Natural killer cell (primary cell): ENCODE data around the gene CYSRT1. TPM values are rescaled to one million over a fixed set of nuclear protein-coding genes. Genes with fewer than 3 reads are reported as not detected.

Experiments used
- ATAC-seq, 3 donors: fragments of 150-1000 bp in 2 of 3; fragments of 200-7000 bp in 1 of 3; cut with Tn5 transposase; 1 replicate in 1 of 3; 2 replicates in 2 of 3; pipeline ENCODE4 v1.10.0; 2021; ENCODE audit warnings: mild to moderate bottlenecking in 2 of 3, moderate library complexity in 2 of 3
- DNase-seq, 2 donors: peaks; one replicate each; pipeline versions ENCODE4 v3.0.0 to v3.0.0-alpha.2; 2013 to 2021; ENCODE audit warnings: mixed read lengths in 1 of 2
- H3K27ac ChIP-seq: one replicate; pipeline ENCODE4 v1.5.1; 2013; ENCODE audit warnings: mild to moderate bottlenecking, low read length
- H3K27me3 ChIP-seq: one replicate; pipeline ENCODE4 v1.6.1; 2013; ENCODE audit warnings: low read length; ENCODE audit not compliant: control insufficient read depth, insufficient read depth
- H3K36me3 ChIP-seq: one replicate; pipeline ENCODE4 v1.6.1; 2013; ENCODE audit warnings: low read length; ENCODE audit not compliant: control insufficient read depth, insufficient read depth
- H3K4me1 ChIP-seq: one replicate; pipeline ENCODE4 v1.6.1; 2013; ENCODE audit warnings: low read length; ENCODE audit not compliant: control insufficient read depth, insufficient read depth
- H3K4me3 ChIP-seq: one replicate; pipeline ENCODE4 v1.5.1; 2013; ENCODE audit warnings: low read length
- H3K9me3 ChIP-seq: one replicate; pipeline ENCODE4 v1.6.1; 2013; ENCODE audit warnings: low read length; ENCODE audit not compliant: control insufficient read depth, insufficient read depth
- H3K27ac Mint-ChIP-seq, 2 donors: one replicate each; pipeline ENCODE4 v1.8.0; 2022; ENCODE audit warnings: mild to moderate bottlenecking in 2 of 2, mixed read lengths in 2 of 2, moderate library complexity in 1 of 2
- H3K27me3 Mint-ChIP-seq, 2 donors: one replicate each; pipeline ENCODE4 v1.8.0; 2022; ENCODE audit warnings: low read depth in 2 of 2, mixed read lengths in 2 of 2
- H3K36me3 Mint-ChIP-seq: one replicate; pipeline ENCODE4 v1.8.0; 2022; ENCODE audit warnings: mixed read lengths
- H3K4me1 Mint-ChIP-seq, 2 donors: one replicate each; pipeline ENCODE4 v1.8.0; 2022; ENCODE audit warnings: mixed read lengths in 2 of 2
- H3K4me3 Mint-ChIP-seq: one replicate; pipeline ENCODE4 v1.8.0; 2022; ENCODE audit warnings: mild to moderate bottlenecking, moderate library complexity, mixed read lengths
- H3K9me3 Mint-ChIP-seq, 2 donors: one replicate each; pipeline ENCODE4 v1.8.0; 2022; ENCODE audit warnings: mixed read lengths in 2 of 2
- WGBS: methylation state at CpG from one replicate; pipeline ENCODE4 v1.1.7; 2013; ENCODE audit warnings: missing lambda C conversion rate; ENCODE audit not compliant: insufficient coverage; 5-methylcytosine and 5-hydroxymethylcytosine counted together
- intact Hi-C: fragments of 100-400 bp; cut with micrococcal nuclease; formaldehyde crosslinking; loops from one replicate; pipeline ENCODE4 v1.14.2; 2022
- total RNA-seq, 4 donors: library from RNA; stranded (reverse); fragments of 120-200 nt in 1 of 4; gene quantifications; one replicate each; pipeline versions ENCODE4 v1.2.3 to v1.2.4, GENCODE V29; 2013 to 2022
- TF ChIP-seq, protein P1 (sequence below): fragments of 200-600 bp; IDR thresholded peaks from one replicate; pipeline ENCODE4 v1.8.0; 2022; ENCODE audit warnings: antibody characterized with exemption

The CYSRT1 gene
- total RNA-seq, 3 donors from 2014 or later (not counting 1 experiment from before 2014, with no cell fraction given), result 0.38 TPM; not detected in 2

- Mint-ChIP-seq H3K27ac (no peak overlapping the region), H3K4me1 (peaks cover 5 to 9% of the 10 kb centered on the region in 2 donors), H3K27me3 (no peaks in the 10 kb centered on the region), H3K9me3 (no peaks in the 10 kb centered on the region), H3K4me3 (no peak overlapping the region), H3K36me3 (no peaks in the 10 kb centered on the region)
- ATAC-seq, result no peak
- TF ChIP-seq, protein P1, sequence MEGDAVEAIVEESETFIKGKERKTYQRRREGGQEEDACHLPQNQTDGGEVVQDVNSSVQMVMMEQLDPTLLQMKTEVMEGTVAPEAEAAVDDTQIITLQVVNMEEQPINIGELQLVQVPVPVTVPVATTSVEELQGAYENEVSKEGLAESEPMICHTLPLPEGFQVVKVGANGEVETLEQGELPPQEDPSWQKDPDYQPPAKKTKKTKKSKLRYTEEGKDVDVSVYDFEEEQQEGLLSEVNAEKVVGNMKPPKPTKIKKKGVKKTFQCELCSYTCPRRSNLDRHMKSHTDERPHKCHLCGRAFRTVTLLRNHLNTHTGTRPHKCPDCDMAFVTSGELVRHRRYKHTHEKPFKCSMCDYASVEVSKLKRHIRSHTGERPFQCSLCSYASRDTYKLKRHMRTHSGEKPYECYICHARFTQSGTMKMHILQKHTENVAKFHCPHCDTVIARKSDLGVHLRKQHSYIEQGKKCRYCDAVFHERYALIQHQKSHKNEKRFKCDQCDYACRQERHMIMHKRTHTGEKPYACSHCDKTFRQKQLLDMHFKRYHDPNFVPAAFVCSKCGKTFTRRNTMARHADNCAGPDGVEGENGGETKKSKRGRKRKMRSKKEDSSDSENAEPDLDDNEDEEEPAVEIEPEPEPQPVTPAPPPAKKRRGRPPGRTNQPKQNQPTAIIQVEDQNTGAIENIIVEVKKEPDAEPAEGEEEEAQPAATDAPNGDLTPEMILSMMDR, result no peak
- intact Hi-C loops, result no loop called here
- Histone ChIP-seq H3K36me3 (peaks cover 9% of the 10 kb centered on the region), H3K27me3 (no peaks in the 10 kb centered on the region), H3K9me3 (no peaks in the 10 kb centered on the region), H3K4me1 (peaks cover 2% of the 10 kb centered on the region), H3K27ac (no peak overlapping the region), H3K4me3 (no peak overlapping the region)
- 95% methylated on average over 6 of the region's 6 CpGs for WGBS
- no peak for DNase-seq
These were observed 22.9 kb downstream of the CYSRT1 start for GRCh38 chr9:137247916-137248175.

GRCh38 chr9:137250329-137251193, 25.6 kb downstream of the CYSRT1 start:
- Mint-ChIP-seq H3K27ac (no peak overlapping the region), H3K4me3 (no peak overlapping the region), H3K27me3 (no peaks in the 10 kb centered on the region), H3K36me3 (no peaks in the 10 kb centered on the region), H3K4me1 (peaks cover 0 to 6% of the 10 kb centered on the region in 2 donors), H3K9me3 (no peaks in the 10 kb centered on the region)
- no peaks in the 10 kb centered on the region for H3K36me3 ChIP-seq
- intact Hi-C loops, result no loop called here
- H3K9me3 ChIP-seq, result no peaks in the 10 kb centered on the region
- no peak for ATAC-seq
- H3K4me3 ChIP-seq, result no peak overlapping the region
- no peak for DNase-seq
- TF ChIP-seq, protein P1, result no peak
- H3K27me3 ChIP-seq, result no peaks in the 10 kb centered on the region
- 87% methylated on average over 17 of the region's 18 CpGs for WGBS
- peaks cover 11% of the 10 kb centered on the region for H3K4me1 ChIP-seq
- no peak overlapping the region for H3K27ac ChIP-seq

DNA sequence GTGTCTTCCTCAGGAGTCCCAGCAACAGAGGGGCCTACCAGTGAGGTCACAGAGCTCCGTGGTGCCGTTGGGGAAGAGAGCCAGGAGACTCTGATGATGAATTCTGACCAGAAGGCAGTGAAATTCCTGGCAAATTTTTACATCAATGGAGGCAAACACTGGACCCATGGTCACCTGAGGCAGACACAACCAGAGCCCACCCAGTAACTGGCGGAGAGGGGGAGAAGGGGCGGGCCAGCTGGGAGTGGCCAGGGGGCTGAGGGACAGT, 26.2 kb downstream of the CYSRT1 start, which contains the start of gene STPG3:
Gene STPG3 (plus strand): TSS at position 93 of the 268 bp plus-strand sequence. CDS start 1 bp downstream, at position 94.
- ATAC-seq (no peak), DNase-seq (no peak)
- no peak within 1 kb of the TSS for H3K4me3 ChIP-seq
- Mint-ChIP-seq H3K4me3 (peak within 1 kb of the TSS; percentile 25), H3K36me3 (no peaks in the 10 kb centered on the region), H3K4me1 (peaks cover 0 to 6% of the 10 kb centered on the region in 2 donors), H3K27ac (no peak within 1 kb of the TSS), H3K27me3 (no peaks in the 10 kb centered on the region), H3K9me3 (no peaks in the 10 kb centered on the region)
- no peak within 1 kb of the TSS for H3K27ac ChIP-seq
- no peaks in the 10 kb centered on the region for H3K27me3 ChIP-seq
- TF ChIP-seq, protein P1, result no peak
- 95% methylated on average over 4 of the region's 4 CpGs for WGBS
- H3K9me3 ChIP-seq, result no peaks in the 10 kb centered on the region
- intact Hi-C loops, result no loop called here
- no peaks in the 10 kb centered on the region for H3K36me3 ChIP-seq
- H3K4me1 ChIP-seq, result peaks cover 17% of the 10 kb centered on the region
